Measurements from ENCODE around the gene SELENOW.

DNA sequence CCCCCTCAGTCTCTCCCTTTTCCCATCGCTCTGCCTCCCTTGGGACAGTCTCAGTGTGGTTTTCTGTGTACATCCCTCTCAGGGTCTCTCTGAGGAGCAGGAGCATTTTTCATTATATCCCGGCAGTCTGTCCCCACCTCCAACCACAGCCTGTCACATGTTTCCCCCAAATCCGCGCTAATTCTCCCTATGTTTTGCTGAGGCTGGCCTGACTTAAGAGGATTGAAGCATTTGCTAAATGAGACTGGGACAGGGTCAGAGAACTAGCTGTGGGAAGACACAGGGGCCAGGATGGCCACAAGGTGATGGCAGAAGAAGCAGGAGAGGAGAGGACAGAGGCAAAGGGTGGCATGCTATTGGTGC lies 20.4 kb downstream of the SELENOW start:
- TF ChIP-seq, protein P1, sequence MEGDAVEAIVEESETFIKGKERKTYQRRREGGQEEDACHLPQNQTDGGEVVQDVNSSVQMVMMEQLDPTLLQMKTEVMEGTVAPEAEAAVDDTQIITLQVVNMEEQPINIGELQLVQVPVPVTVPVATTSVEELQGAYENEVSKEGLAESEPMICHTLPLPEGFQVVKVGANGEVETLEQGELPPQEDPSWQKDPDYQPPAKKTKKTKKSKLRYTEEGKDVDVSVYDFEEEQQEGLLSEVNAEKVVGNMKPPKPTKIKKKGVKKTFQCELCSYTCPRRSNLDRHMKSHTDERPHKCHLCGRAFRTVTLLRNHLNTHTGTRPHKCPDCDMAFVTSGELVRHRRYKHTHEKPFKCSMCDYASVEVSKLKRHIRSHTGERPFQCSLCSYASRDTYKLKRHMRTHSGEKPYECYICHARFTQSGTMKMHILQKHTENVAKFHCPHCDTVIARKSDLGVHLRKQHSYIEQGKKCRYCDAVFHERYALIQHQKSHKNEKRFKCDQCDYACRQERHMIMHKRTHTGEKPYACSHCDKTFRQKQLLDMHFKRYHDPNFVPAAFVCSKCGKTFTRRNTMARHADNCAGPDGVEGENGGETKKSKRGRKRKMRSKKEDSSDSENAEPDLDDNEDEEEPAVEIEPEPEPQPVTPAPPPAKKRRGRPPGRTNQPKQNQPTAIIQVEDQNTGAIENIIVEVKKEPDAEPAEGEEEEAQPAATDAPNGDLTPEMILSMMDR (IDR thresholded peaks at IDR 0.05): no peak
- no peak for TF ChIP-seq POLR2A (IDR thresholded peaks at IDR 0.05)
